Breast epithelium (tissue), 3 donors: ENCODE results near the gene ELAVL4.

Experiments
- CTCF ChIP-seq, 3 donors: fragments of 450-650 bp; IDR thresholded peaks; one replicate each; pipeline ENCODE4 v1.5.1; 2016 to 2017; ENCODE audit warnings: antibody characterized with exemption in 3 of 3, mild to moderate bottlenecking in 3 of 3, moderate library complexity in 3 of 3
- POLR2A ChIP-seq: fragments of 450-650 bp; IDR thresholded peaks from one replicate; pipeline ENCODE4 v1.6.1; 2016; ENCODE audit warnings: antibody characterized with exemption, mild to moderate bottlenecking, moderate library complexity
- POLR2AphosphoS5 ChIP-seq, 3 donors: sonication (generic); formaldehyde crosslinking; IDR thresholded peaks; one replicate each; pipeline ENCODE4 v1.6.1; 2017; ENCODE audit warnings: antibody characterized with exemption in 3 of 3

GRCh38 chr1:50236656-50237055 is 127.9 kb downstream of the ELAVL4 start:
- no peak for TF ChIP-seq CTCF (IDR thresholded peaks at IDR 0.05)
- TF ChIP-seq POLR2A, result no peak
- TF ChIP-seq POLR2AphosphoS5 (IDR thresholded peaks at IDR 0.05), result no peak
